GM21526 (cell line): Measurements from ENCODE around the gene NOTO.

ENCODE experiments used
- ATAC-seq: cut with Tn5 transposase; IDR thresholded peaks from one replicate; pipeline ENCODE4 v1.9.1; 2021; ENCODE audit warnings: moderate library complexity; ENCODE audit not compliant: unreplicated experiment, low FRiP score

Gene NOTO

DNA sequence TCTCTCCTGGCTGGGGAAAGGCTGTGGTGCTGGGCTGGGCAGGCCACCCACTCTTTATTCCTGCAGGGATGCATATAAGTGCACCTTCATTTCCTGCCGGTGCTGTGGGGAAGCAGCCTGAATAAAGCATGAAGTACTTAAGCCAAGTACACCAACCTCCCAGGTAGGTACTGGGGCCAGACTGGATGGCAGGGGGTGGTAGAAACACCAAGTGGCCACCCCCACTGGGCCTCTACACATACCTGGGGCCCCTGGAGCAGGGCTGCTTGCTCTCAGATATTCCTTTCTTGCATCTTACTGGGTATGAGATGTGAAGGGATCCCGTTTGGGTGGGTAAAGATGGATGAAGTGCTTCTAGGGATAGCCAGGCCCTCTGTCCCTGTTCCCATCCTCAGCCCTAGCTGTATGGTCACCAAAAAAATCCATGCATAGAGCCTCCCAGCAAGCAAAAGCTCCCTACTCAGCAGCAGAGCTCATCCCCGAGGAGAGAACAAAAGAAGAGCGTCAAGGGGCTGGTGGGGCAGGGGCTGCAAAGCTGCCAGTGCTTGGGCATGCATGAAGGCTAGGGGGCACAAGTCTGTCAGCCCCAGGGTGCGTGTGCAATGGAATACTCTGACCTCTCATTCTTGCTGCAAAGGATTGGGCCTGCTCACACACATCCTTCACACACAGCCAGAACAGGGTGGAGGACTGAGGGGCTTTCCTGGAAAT is 53.7 kb downstream of the NOTO start:
- ATAC-seq = no peak

DNA sequence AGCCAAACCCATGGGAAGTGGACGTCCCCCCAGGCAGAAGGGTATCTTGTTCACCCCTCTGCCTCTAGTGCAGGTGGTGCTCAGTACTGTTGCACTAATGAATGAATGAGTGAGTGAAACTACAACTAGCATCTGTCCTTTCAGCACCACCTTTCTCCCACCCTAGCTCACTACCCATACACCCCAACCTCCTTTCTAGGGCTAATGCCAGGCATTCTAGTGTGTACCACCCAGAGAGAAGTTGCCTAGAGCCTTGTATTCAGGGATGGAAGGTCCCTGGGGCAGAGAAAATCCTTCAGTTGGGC is 54.2 kb downstream of the NOTO start:
- ATAC-seq = no peak

- no peak for ATAC-seq
These were observed 54.6 kb downstream of the NOTO start for GRCh38 chr2:73257021-73257420.

DNA sequence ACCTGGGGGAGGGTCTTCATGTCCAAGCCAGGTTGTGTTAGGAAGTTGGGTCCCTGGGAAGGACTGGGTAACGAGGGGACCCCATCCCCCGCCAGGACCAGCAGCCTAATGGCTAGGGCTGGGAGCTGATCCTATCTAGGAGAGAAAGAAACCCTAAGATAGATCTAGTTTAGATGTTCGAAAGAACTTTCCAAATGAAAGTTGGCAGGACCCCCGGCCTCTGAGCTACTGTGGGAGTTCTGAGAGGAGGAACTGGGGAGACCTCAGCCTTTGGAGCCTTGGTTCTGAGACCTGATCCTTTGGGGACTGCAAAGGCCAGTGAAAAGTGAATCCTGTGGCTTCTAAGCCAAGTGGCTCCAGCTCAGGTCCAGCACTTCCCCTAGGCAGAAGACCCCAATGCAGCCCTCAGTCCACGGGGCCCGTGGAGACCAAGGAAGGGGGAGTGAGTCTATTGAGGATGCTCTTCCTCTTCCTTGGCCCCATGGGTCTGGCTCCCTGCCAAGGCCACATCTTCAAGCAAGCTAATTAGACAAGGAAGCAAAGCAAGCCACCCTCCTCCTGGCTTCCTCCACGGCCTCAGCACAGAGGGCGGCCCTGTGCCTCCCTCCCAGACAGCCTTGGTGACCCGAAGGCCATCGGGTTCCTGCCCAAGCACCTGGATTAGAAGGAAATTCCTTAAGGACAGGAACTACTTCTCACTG is 55.2 kb downstream of the NOTO start:
- ATAC-seq = no peak

GRCh38 chr2:73258186-73258912 is 56.0 kb downstream of the NOTO start:
- no peak for ATAC-seq

GRCh38 chr2:73258913-73259215 is 56.5 kb downstream of the NOTO start:
- ATAC-seq = no peak

DNA sequence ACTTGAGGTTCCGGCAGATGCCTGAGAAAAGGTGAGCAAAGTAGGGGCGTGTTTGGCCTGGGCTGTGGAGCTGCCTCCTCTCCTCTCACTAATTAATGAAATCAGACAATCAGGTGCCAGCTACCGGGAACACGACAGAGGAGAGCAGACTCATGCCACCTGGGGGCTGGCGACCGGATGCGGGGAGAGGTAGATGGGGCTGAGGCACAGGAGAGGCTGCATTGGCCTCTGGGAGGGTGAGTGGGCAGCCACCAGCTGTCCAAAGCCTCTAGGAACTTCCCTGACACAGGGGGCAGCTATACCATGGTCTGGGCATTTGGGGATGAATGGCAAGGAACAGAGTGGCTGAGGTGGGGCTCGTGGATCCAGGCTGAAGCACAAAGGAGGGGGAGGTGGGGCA is 56.9 kb downstream of the NOTO start:
- no peak for ATAC-seq

- ATAC-seq = no peak
These were observed 57.4 kb downstream of the NOTO start for GRCh38 chr2:73259704-73260337.

GRCh38 chr2:73260338-73260984 is 58.1 kb downstream of the NOTO start:
- ATAC-seq = no peak
